Right lung (tissue), 5 donors: ENCODE results near the gene GNG10. TPM values are rescaled to one million over a fixed set of nuclear protein-coding genes. Genes with fewer than 3 reads are reported as not detected.

Experiments used
- DNase-seq, 2 donors: peaks; one replicate each; pipeline ENCODE4 v3.0.0-alpha.2; 2013
- polyA plus RNA-seq, 5 donors: library from polyadenylated mRNA; unstranded; fragments of 120-200 nt; gene quantifications; one replicate each; pipeline versions ENCODE4 v1.2.1 to v1.2.3, GENCODE V29; 2013; ENCODE audit warnings: inconsistent platforms in 1 of 5, low replicate concordance in 1 of 5; ENCODE audit not compliant: insufficient read length in 5 of 5, insufficient read depth in 1 of 5

GNG10 gene
- polyA plus RNA-seq, 5 donors = 64.4 to 92.3 (median 71.3) TPM

- DNase-seq = no peak
Observed at GRCh38 chr9:111712369-111712768, 51.0 kb downstream of the GNG10 start.

GRCh38 chr9:111715471-111715870, 54.1 kb downstream of the GNG10 start:
- DNase-seq = no peak

- no peak for DNase-seq
Observed at GRCh38 chr9:111719541-111719940, 58.1 kb downstream of the GNG10 start.

Other genes with a start within 250 kb of the GNG10 start
- 10 to 100 TPM; 70.2 to 92.0 (median 84.9) TPM for gene ECPAS, start 177.2 kb upstream of the GNG10 start, polyA plus RNA-seq
- 1 to 10 TPM; 1.8 to 4.4 (median 2.5) TPM for gene ZNF483, start 136.4 kb upstream of the GNG10 start, polyA plus RNA-seq
- 100 to 1,000 TPM in 1 of 5 donors, 10 to 100 TPM in 4; 47.1 to 100 (median 93.2) TPM for gene PTGR1, start 62.0 kb upstream of the GNG10 start, polyA plus RNA-seq
- gene DNAJC25, start 30.3 kb upstream of the GNG10 start, polyA plus RNA-seq = 10 to 100 TPM; 11.2 to 14.8 (median 13.5) TPM
- gene SHOC1, start 133.3 kb downstream of the GNG10 start, polyA plus RNA-seq = under 1 TPM; 0.27 to 0.46 (median 0.43) TPM
- gene UGCG, start 235.2 kb downstream of the GNG10 start, polyA plus RNA-seq = 10 to 100 TPM; 41.9 to 69.7 (median 56.2) TPM